Vagina (tissue), 2 donors: ENCODE measurements around the gene CRPPA. TPM values are rescaled to one million over a fixed set of nuclear protein-coding genes. Genes with fewer than 3 reads are reported as not detected.

Experiments
- DNase-seq, 2 donors: peaks; one replicate each; pipeline ENCODE4 v3.0.0-alpha.2; 2017; ENCODE audit errors: extremely low spot score in 2 of 2
- H3K27ac ChIP-seq: fragments of 200-600 bp; sonication (generic); one replicate; pipeline ENCODE4 v1.5.1; 2019
- H3K27me3 ChIP-seq: fragments of 200-600 bp; sonication (generic); one replicate; pipeline ENCODE4 v1.5.1; 2019
- H3K36me3 ChIP-seq, 2 donors: fragments of 200-600 bp; sonication (generic); one replicate each; pipeline ENCODE4 v1.5.1; 2017 to 2019
- H3K4me1 ChIP-seq: fragments of 200-600 bp; sonication (generic); one replicate; pipeline ENCODE4 v1.5.1; 2019
- H3K4me3 ChIP-seq, 2 donors: fragments of 200-600 bp; sonication (generic); 1 replicate in 1 of 2; 2 replicates in 1 of 2; pipeline ENCODE4 v1.5.1; 2016 to 2019
- H3K9me3 ChIP-seq: fragments of 200-600 bp; sonication (generic); one replicate; pipeline ENCODE4 v1.5.1; 2019
- CTCF ChIP-seq, 3 experiments: fragments of 450-650 bp in 2 of 3; fragments of 200-600 bp in 1 of 3; sonication (generic) in 1 of 3; IDR thresholded peaks; one replicate each; pipeline ENCODE4 v1.5.1; 2017 to 2019; ENCODE audit warnings: antibody characterized with exemption in 3 of 3, mild to moderate bottlenecking in 2 of 3, moderate library complexity in 2 of 3
- POLR2A ChIP-seq, 2 donors: fragments of 450-650 bp; IDR thresholded peaks; one replicate each; pipeline ENCODE4 v1.6.1; 2017; ENCODE audit warnings: antibody characterized with exemption in 2 of 2, mild to moderate bottlenecking in 2 of 2, moderate library complexity in 2 of 2
- POLR2AphosphoS5 ChIP-seq, 2 donors: sonication (generic); formaldehyde crosslinking; IDR thresholded peaks; one replicate each; pipeline ENCODE4 v1.9.0; 2017; ENCODE audit warnings: antibody characterized with exemption in 2 of 2, mild to moderate bottlenecking in 2 of 2, low read depth in 1 of 2; ENCODE audit not compliant: insufficient read depth in 1 of 2
- intact Hi-C: fragments of 100-400 bp; cut with DNase I; formaldehyde crosslinking; loops from one replicate; pipeline ENCODE4 v1.15.1; 2023
- total RNA-seq: library from RNA; depleted of rRNA; stranded (reverse); fragments of >200 nt; gene quantifications from one replicate; pipeline ENCODE4 v1.2.3, GENCODE V29; 2016

Gene CRPPA
- total RNA-seq, 1 donor from 2014 or later = 1.2 TPM

GRCh38 chr7:16399916-16400892 is 21.1 kb downstream of the CRPPA start:
- TF ChIP-seq CTCF (IDR thresholded peaks at IDR 0.05) (no peak), POLR2AphosphoS5 (IDR thresholded peaks at IDR 0.05; ENCODE audit: insufficient read depth in 1 of 2, low read depth in 1 of 2) (no peak), POLR2A (IDR thresholded peaks at IDR 0.05) (no peak)
- Histone ChIP-seq H3K36me3 (peaks cover 0 to 6% of the 10 kb centered on the region in 2 donors), H3K4me3 (no peak overlapping the region), H3K9me3 (peaks cover 4% of the 10 kb centered on the region), H3K27me3 (no peaks in the 10 kb centered on the region), H3K4me1 (no peaks in the 10 kb centered on the region), H3K27ac (no peak overlapping the region)
- DNase-seq = no peak
- intact Hi-C loops = no loop called here

GRCh38 chr7:16399265-16399831 is 22.0 kb downstream of the CRPPA start:
- H3K36me3 ChIP-seq = peaks cover 0 to 6% of the 10 kb centered on the region in 2 donors
- H3K27me3 ChIP-seq = no peaks in the 10 kb centered on the region
- intact Hi-C loops = no loop called here
- DNase-seq = no peak
- H3K27ac ChIP-seq = no peak overlapping the region
- H3K4me1 ChIP-seq = no peaks in the 10 kb centered on the region
- no peak overlapping the region for H3K4me3 ChIP-seq
- peaks cover 4% of the 10 kb centered on the region for H3K9me3 ChIP-seq
- TF ChIP-seq POLR2A (IDR thresholded peaks at IDR 0.05) (no peak), CTCF (IDR thresholded peaks at IDR 0.05) (no peak), POLR2AphosphoS5 (IDR thresholded peaks at IDR 0.05; ENCODE audit: insufficient read depth in 1 of 2, low read depth in 1 of 2) (peak in 1 of 2 donors; percentile 71)

- Histone ChIP-seq H3K36me3 (peaks cover 0 to 1% of the 10 kb centered on the region in 2 donors), H3K27ac (no peak overlapping the region), H3K4me1 (no peaks in the 10 kb centered on the region), H3K9me3 (peaks cover 4% of the 10 kb centered on the region), H3K4me3 (no peak overlapping the region), H3K27me3 (no peaks in the 10 kb centered on the region)
- intact Hi-C loops = no loop called here
- no peak for DNase-seq
- TF ChIP-seq POLR2AphosphoS5 (IDR thresholded peaks at IDR 0.05; ENCODE audit: insufficient read depth in 1 of 2, low read depth in 1 of 2) = peak in 1 of 2 donors; percentile 38
- TF ChIP-seq POLR2A (IDR thresholded peaks at IDR 0.05) = no peak
Measured at GRCh38 chr7:16398146-16399017, 23.0 kb downstream of the CRPPA start.

GRCh38 chr7:16397501-16398145 is 23.7 kb downstream of the CRPPA start:
- no peaks in the 10 kb centered on the region for H3K9me3 ChIP-seq
- TF ChIP-seq POLR2AphosphoS5 (IDR thresholded peaks at IDR 0.05; ENCODE audit: insufficient read depth in 1 of 2, low read depth in 1 of 2) = peak in 1 of 2 donors; percentile 50
- no peak for TF ChIP-seq POLR2A (IDR thresholded peaks at IDR 0.05)
- TF ChIP-seq CTCF (IDR thresholded peaks at IDR 0.05) = no peak
- intact Hi-C loops = no loop called here

More at GRCh38 chr7:16397501-16398145, 23.7 kb downstream of the CRPPA start:
- DNase-seq = no peak
- Histone ChIP-seq H3K36me3 (no peaks in the 10 kb centered on the region), H3K27me3 (no peaks in the 10 kb centered on the region), H3K4me3 (no peak overlapping the region), H3K4me1 (no peaks in the 10 kb centered on the region), H3K27ac (no peak overlapping the region)
